Activated CD4-positive, alpha-beta T cell treated with anti-CD3 and anti-CD28 coated beads, Interleukin-2, amount 10 ng/mL, durations not matched to agents 24 days and 14 days (primary cell): ENCODE measurements around the gene CUX1. TPM values are rescaled to one million over a fixed set of nuclear protein-coding genes. Genes with fewer than 3 reads are reported as not detected.
"Not testable (repeated sequence)": the region's sequence is repeated elsewhere in the genome, so short reads cannot be mapped to it uniquely, and the experiment has no call there.

Experiments
- DNase-seq: peaks from one replicate; pipeline ENCODE4 v3.0.0; 2022
- H3K27ac Mint-ChIP-seq: one replicate; pipeline ENCODE4 v1.8.0; 2022; ENCODE audit warnings: mild to moderate bottlenecking, mixed read lengths
- H3K27me3 Mint-ChIP-seq: one replicate; pipeline ENCODE4 v1.8.0; 2022; ENCODE audit warnings: mixed read lengths
- H3K36me3 Mint-ChIP-seq: one replicate; pipeline ENCODE4 v1.8.0; 2022; ENCODE audit warnings: low read depth, mild to moderate bottlenecking, mixed read lengths
- H3K4me1 Mint-ChIP-seq: one replicate; pipeline ENCODE4 v1.8.0; 2021; ENCODE audit warnings: mixed read lengths
- H3K4me3 Mint-ChIP-seq: one replicate; pipeline ENCODE4 v1.8.0; 2022; ENCODE audit warnings: mild to moderate bottlenecking, moderate library complexity, mixed read lengths
- H3K9me3 Mint-ChIP-seq: one replicate; pipeline ENCODE4 v1.8.0; 2021; ENCODE audit warnings: mixed read lengths
- intact Hi-C: fragments of 100-400 bp; cut with micrococcal nuclease; formaldehyde crosslinking; loops from one replicate; pipeline ENCODE4 v1.15.1; 2023
- total RNA-seq: library from RNA; stranded (reverse); gene quantifications from 2 replicates; pipeline ENCODE4 v1.2.3, GENCODE V29; 2022

Gene CUX1
- total RNA-seq, 1 donor from 2014 or later = 31.5 TPM

DNA sequence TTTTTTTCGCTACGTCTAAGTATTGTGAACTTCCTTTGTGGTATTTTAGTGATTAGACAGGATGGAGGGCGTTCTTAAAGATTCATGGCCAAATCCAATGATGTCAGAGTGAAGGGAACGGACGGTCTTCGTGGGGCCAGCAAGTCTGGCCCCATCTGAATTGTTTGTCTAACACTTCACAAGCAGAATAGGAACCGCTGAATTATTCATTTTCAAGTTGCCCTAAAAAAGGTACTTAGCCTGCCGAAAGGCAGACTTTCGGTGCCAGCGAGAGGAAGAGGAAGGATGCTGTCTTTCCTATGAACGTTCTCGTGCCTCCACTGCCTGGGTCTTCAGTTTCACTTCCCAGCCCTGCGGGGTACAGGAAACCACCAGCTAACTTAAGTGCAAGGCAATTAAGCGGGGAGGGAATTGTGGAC, 323.5 kb downstream of the CUX1 start:
- H3K36me3 Mint-ChIP-seq = no peaks in the 10 kb centered on the region
- no peaks in the 10 kb centered on the region for H3K9me3 Mint-ChIP-seq
- no peak overlapping the region for H3K27ac Mint-ChIP-seq
- peaks cover 7% of the 10 kb centered on the region for H3K4me1 Mint-ChIP-seq
- H3K27me3 Mint-ChIP-seq = no peaks in the 10 kb centered on the region
- intact Hi-C loops = no loop called here
- peak overlapping the region; percentile 23 for H3K4me3 Mint-ChIP-seq
- peak; percentile 62 for DNase-seq

DNA sequence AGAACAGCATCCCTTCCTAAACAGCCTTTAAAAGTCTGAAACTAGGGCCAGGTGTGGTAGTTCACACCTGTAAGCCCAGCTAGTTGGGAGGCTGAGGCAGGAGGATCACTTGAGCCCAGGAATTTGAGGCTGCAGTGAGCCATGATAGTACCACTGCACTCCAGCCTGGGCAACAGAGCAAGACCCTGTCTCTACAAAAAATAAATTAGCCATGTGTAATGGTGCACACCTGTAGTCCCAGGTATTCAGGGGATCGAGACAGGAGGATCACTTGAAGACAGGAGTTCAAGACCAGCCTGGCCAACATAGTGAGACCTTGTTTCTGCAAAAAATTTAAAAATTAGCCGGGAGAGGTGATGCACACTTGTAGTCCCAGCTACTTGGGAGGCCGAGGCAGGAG, 325.0 kb downstream of the CUX1 start:
- H3K27me3 Mint-ChIP-seq, H3K4me1 Mint-ChIP-seq, H3K36me3 Mint-ChIP-seq, H3K27ac Mint-ChIP-seq, DNase-seq, intact Hi-C loops, H3K4me3 Mint-ChIP-seq, H3K9me3 Mint-ChIP-seq: not testable (repeated sequence)

DNA sequence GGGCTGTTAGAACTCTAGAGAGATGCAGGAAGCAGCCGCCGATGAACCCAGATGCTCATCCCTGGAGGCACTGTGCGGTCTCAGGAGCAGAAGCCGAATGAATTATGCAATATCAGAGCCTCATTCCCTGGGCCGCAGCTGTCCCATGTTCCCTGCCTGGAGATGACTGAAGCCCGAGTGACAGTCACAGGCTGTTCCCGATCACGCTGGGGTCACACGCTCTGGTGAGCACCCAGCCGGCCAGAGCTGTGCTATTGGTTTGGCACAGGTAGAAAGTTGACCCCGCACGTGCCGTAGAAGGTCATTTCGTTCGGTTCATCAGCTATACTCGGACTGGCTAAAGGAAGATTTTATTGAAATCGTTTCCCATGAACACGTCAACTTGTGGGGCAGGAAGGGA, 328.7 kb downstream of the CUX1 start:
- intact Hi-C loops = no loop called here
- Mint-ChIP-seq H3K27ac (no peak overlapping the region), H3K4me3 (no peak overlapping the region)

DNA sequence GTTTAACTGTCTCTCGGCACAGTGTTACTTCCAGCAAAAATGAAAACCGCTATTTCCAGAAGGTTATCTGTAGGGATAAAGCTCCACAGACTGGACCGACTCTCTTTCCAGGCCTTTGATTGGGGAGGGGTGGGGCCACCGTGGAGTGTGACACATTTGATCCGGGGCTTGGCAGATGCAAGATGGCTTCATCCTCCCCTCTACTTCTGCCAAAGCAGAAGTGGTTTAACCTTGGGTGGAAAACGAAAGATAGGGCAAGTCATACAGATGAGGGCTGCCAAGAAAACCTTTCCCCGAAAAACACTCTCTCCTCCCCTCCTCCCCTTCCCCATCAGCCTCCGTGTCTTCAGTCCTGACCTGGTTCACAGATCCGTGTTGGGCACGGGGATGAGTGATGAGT, 329.6 kb downstream of the CUX1 start:
- intact Hi-C loops = no loop called here
- no peaks in the 10 kb centered on the region for H3K4me1 Mint-ChIP-seq
- DNase-seq = no peak
- H3K36me3 Mint-ChIP-seq = no peaks in the 10 kb centered on the region
- no peak overlapping the region for H3K4me3 Mint-ChIP-seq
- no peak overlapping the region for H3K27ac Mint-ChIP-seq
- no peaks in the 10 kb centered on the region for H3K9me3 Mint-ChIP-seq
- H3K27me3 Mint-ChIP-seq = no peaks in the 10 kb centered on the region

More for the DNA sequence above, 328.7 kb downstream of the CUX1 start:
- peaks cover 2% of the 10 kb centered on the region for H3K4me1 Mint-ChIP-seq
- no peaks in the 10 kb centered on the region for H3K36me3 Mint-ChIP-seq
- no peaks in the 10 kb centered on the region for H3K27me3 Mint-ChIP-seq
- no peak for DNase-seq
- no peaks in the 10 kb centered on the region for H3K9me3 Mint-ChIP-seq

DNA sequence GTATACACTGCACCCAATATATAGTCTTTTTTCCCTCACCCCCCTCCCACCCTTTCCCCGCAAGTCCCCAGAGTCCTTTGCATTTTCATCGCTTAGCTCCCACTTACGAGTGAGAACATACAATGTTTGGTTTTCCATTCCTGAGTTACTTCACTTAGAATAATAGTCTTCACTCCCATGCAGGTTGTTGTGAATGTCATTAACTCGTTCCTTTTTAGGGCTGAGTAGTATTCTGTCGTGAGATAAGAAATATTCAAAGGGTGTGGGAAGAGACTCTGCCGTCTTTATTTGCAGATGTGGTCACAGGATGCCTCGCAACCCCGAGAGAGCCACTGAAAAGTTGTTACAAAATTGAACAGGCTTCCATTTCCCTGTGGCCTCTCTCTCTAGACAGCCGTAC, 331.4 kb downstream of the CUX1 start:
- intact Hi-C loops = no loop called here
- no peak for DNase-seq
- no peaks in the 10 kb centered on the region for H3K36me3 Mint-ChIP-seq
- no peak overlapping the region for H3K27ac Mint-ChIP-seq
- H3K9me3 Mint-ChIP-seq = no peaks in the 10 kb centered on the region
- no peak overlapping the region for H3K4me3 Mint-ChIP-seq
- no peaks in the 10 kb centered on the region for H3K27me3 Mint-ChIP-seq
- H3K4me1 Mint-ChIP-seq = no peaks in the 10 kb centered on the region

DNA sequence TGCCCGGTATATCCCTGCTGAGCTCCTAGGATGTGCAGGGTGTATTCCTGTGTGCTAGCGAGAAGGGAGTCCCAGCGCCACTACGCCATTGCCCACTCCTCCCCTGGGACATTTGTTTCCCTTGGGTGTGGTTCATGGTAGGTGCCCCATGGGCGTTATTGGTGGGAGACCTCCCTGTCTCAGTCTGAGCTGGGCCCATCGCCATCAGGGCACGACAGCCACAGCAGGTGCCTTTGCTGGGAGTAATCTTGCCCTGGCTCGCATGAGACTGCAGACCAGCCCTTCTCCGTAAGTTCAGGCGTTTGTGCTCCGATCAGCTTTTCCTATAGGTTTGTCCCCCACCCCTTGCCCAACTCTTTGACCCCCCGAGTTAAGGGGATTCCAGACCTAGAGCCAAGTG, 332.0 kb downstream of the CUX1 start:
- no peak overlapping the region for H3K4me3 Mint-ChIP-seq
- no peak overlapping the region for H3K27ac Mint-ChIP-seq
- H3K27me3 Mint-ChIP-seq = no peaks in the 10 kb centered on the region
- H3K9me3 Mint-ChIP-seq = no peaks in the 10 kb centered on the region
- no peak for DNase-seq
- no peaks in the 10 kb centered on the region for H3K4me1 Mint-ChIP-seq
- intact Hi-C loops = no loop called here
- no peaks in the 10 kb centered on the region for H3K36me3 Mint-ChIP-seq

DNA sequence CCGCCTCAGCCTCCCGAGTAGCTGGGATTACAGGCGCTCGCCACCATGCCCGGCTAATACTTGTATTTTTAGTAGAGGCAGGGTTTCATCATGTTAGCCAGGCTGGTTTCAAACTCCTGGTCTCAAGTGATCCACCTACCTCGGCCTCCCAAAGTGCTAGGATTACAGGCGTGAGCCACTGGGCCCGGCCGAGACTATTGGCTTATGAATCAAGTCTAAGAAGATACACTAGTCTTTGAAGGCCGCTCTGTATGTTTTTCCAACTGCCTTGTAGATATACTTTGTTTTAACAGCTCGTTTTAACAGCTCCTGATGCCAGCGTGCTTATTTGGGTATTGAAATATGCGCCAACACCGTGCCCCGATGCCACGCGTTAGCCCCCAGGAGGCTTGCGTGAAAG, 332.8 kb downstream of the CUX1 start:
- DNase-seq = no peak
- intact Hi-C loops = no loop called here
- Mint-ChIP-seq H3K4me1 (no peaks in the 10 kb centered on the region), H3K9me3 (no peaks in the 10 kb centered on the region), H3K27me3 (no peaks in the 10 kb centered on the region), H3K27ac (no peak overlapping the region), H3K36me3 (no peaks in the 10 kb centered on the region), H3K4me3 (no peak overlapping the region)

DNA sequence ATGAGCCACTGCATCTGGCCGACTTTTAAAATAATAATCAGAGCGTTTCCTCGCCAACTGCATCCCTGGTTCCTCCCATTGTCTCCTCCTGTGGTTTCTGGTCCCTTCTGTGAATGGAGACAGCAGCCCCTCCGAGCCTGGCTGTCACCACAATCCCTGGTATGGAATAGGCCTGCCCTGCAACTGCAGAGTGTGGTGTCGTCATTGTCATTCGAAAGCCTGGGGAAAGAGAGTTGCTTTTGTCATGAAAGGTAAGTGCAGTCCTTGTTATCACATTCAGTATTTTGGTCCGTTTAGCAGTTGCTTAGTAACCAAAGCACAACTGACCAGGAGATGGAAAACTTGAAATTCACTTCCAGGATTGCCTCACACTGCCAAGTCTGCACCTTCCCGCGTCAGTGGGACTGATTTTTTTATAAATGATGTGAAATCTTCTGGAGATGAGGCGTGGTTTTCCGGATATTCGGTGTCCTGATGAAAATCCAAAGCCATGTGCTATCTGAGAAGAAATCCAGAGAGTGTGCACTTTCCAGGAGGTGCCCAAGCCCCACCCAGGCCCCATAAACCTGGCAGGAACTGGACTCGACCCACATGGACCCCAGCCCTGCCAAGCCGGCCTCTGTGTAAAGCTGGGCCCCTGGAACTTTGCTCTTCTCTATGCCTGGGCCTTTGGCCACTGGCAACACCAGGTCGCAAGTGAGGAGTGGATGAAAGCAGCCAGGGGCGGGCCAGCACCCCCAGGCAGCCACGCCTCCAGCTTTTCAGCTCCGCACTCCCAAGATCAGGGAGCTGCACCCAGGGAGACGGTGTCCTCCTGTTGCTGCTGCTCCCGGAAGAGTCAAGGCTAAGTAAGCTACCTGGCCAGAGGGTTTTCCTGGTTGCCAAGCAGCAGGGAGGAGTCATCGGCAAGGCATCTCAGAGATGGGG, 335.5 kb downstream of the CUX1 start:
- no peak overlapping the region for H3K27ac Mint-ChIP-seq
- no peaks in the 10 kb centered on the region for H3K4me1 Mint-ChIP-seq
- no peak overlapping the region for H3K4me3 Mint-ChIP-seq
- no peaks in the 10 kb centered on the region for H3K27me3 Mint-ChIP-seq
- intact Hi-C loops = no loop called here
- no peaks in the 10 kb centered on the region for H3K36me3 Mint-ChIP-seq
- H3K9me3 Mint-ChIP-seq = no peaks in the 10 kb centered on the region
- no peak for DNase-seq

DNA sequence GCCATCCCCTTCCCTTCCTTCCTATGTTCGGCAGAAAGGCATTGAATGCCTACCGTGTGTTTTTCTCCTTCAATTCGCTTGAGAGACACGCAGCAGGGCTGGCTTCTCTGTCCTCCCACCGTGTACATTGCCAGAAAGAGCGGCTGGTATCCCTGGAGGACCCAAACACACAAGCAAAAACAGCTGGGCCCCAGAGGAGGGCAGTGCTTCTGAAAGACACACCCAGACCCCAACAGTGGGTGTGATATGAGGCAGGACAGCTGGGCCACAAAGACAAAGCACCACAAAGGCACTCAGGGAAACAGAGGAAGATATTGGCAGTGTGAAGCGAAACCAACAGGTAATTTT, 336.1 kb downstream of the CUX1 start:
- Mint-ChIP-seq H3K4me1 (no peaks in the 10 kb centered on the region), H3K9me3 (no peaks in the 10 kb centered on the region), H3K27ac (no peak overlapping the region), H3K4me3 (no peak overlapping the region), H3K36me3 (no peaks in the 10 kb centered on the region), H3K27me3 (no peaks in the 10 kb centered on the region)
- intact Hi-C loops = no loop called here
- no peak for DNase-seq

DNA sequence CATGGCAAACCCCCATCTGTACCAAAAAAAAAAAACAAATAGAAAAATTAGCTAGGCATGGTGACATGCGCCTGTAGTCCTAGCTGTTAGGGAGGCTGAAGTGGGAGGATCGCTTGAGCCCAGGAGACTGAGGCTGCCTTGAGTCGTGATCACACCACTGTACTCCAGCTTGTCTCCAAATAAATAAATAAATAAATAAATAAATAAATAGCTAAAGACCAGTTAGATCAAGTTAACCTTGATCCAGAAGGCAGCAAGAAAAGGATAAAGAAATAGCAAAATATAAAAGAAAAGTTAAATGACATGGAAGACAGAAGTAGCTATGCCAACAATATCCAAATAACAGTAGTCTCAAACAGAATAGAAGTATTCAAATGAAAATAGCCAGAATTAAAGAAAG, 337.0 kb downstream of the CUX1 start:
- intact Hi-C loops = no loop called here
- no peaks in the 10 kb centered on the region for H3K9me3 Mint-ChIP-seq
- no peaks in the 10 kb centered on the region for H3K4me1 Mint-ChIP-seq
- H3K27ac Mint-ChIP-seq = no peak overlapping the region
- no peak overlapping the region for H3K4me3 Mint-ChIP-seq
- no peak for DNase-seq
- H3K27me3 Mint-ChIP-seq = no peaks in the 10 kb centered on the region
- H3K36me3 Mint-ChIP-seq = no peaks in the 10 kb centered on the region

DNA sequence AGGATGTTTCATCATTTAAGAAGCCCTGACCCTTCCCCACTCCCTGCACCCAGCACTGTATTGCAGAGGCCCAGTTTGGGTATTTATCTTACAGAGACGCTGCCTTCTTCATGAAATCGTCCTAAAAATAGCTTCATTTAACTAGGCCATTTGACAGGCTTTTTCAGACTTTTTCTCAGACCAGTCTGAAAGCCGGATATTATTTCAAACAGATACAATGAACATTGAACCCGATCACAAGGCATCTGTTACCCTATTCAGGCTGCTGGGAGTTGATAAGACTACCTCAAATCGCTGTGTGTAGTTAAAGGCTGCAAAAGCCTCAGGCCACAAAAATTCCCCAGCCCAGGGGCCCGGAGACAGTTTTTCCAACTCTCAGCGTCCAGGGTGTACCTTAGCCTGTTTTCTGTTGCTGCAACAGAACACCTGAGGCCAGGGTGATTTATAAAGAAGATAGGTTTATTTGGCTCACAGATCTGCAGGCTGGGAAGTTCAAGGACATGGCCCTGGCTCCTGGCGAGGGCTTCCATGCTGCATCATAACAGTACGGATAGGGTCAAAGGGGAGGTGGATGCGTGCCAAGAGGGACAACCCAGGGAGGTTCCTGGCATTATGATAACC, 338.5 kb downstream of the CUX1 start:
- intact Hi-C loops = no loop called here
- H3K27me3 Mint-ChIP-seq = no peaks in the 10 kb centered on the region
- H3K9me3 Mint-ChIP-seq = no peaks in the 10 kb centered on the region
- H3K4me3 Mint-ChIP-seq = no peak overlapping the region
- H3K27ac Mint-ChIP-seq = no peak overlapping the region
- no peaks in the 10 kb centered on the region for H3K4me1 Mint-ChIP-seq
- no peaks in the 10 kb centered on the region for H3K36me3 Mint-ChIP-seq
- DNase-seq = no peak

DNA sequence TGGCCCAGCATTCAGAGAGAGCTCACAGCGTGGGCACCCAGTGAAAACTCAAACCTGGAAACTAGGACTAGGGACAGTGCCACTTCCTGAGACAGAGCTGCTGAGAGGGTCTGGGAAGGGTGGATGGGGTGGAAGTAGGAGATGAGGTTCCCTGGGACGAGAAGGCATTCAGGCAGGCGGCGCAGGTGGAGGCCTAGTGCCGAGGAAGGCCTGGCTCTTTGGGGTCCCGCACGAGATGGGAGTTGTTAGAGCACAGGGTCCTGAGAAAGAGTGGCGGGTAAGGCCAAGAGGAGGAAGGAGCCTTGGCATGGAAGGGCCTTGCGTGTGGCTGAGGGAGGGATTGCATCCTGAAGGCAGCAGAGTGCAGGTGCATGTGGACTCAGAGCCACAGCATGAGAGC, 339.4 kb downstream of the CUX1 start:
- Mint-ChIP-seq H3K9me3 (no peaks in the 10 kb centered on the region), H3K4me1 (no peaks in the 10 kb centered on the region), H3K4me3 (no peak overlapping the region), H3K27ac (no peak overlapping the region), H3K27me3 (no peaks in the 10 kb centered on the region), H3K36me3 (no peaks in the 10 kb centered on the region)
- intact Hi-C loops = no loop called here
- DNase-seq = no peak

DNA sequence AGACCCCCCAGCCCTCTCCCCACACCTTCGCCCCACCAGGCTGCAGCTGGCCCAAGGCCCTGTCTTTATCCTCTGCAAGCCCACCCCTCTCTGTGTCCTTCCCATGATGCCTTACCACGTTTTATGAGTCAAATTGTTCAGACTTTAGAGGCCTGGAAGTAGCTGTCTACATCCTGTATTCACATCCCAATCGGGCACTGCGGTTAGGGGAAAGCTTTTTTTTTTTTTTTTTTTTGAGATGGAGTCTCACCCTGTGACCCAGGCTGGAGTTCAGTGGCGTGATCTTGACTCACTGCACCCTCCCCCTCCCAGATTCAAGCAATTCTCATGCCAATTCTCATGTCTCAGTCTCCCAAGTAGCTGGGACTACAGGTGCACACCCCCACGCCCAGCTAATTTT, 347.7 kb downstream of the CUX1 start:
- Mint-ChIP-seq H3K4me3 (no peak overlapping the region), H3K4me1 (no peaks in the 10 kb centered on the region), H3K27ac (no peak overlapping the region), H3K36me3 (no peaks in the 10 kb centered on the region), H3K9me3 (no peaks in the 10 kb centered on the region), H3K27me3 (no peaks in the 10 kb centered on the region)
- intact Hi-C loops = no loop called here
- no peak for DNase-seq

DNA sequence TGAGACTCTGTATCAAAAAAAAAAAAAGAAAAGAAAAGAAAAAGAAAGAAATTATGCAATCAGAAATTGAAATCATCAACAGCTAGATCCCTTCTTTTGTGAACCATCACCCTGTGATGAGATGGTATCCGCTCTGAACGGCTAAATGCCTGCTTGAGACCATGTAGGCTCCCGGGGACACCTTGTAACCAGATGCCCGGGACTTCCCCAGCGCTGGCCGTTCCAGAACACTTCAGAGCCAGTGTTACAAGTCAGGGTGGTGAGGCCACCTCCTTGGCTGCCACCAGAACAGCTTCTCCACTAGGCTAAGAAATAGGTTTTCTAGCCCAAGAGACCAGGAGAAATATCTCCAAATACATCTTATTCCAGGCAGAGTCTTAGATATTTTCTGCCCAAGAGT, 349.8 kb downstream of the CUX1 start:
- Mint-ChIP-seq H3K4me1 (no peaks in the 10 kb centered on the region), H3K27me3 (no peaks in the 10 kb centered on the region), H3K4me3 (no peak overlapping the region), H3K9me3 (no peaks in the 10 kb centered on the region), H3K27ac (no peak overlapping the region), H3K36me3 (no peaks in the 10 kb centered on the region)
- intact Hi-C loops = no loop called here
- DNase-seq = no peak
